Measurements from ENCODE around the gene ACYP2.
"Not testable (repeated sequence)": the region's sequence is repeated elsewhere in the genome, so short reads cannot be mapped to it uniquely, and the experiment has no call there.

ACYP2 gene

GRCh38 chr2:54099370-54099769, 16.0 kb upstream of the ACYP2 start:
- no peak for DNase-seq

- DNase-seq = no peak
These were observed 15.4 kb upstream of the ACYP2 start for GRCh38 chr2:54099829-54100585.

- DNase-seq = no peak
These were observed 14.6 kb upstream of the ACYP2 start for GRCh38 chr2:54100772-54101171.

- DNase-seq = peak; percentile 58
These were observed 11.7 kb upstream of the ACYP2 start for GRCh38 chr2:54103454-54104314.

GRCh38 chr2:54106631-54107454, 8.6 kb upstream of the ACYP2 start:
- DNase-seq = peak; percentile 83

- DNase-seq = no peak
These were observed 8.0 kb upstream of the ACYP2 start for GRCh38 chr2:54107455-54107764.

DNA sequence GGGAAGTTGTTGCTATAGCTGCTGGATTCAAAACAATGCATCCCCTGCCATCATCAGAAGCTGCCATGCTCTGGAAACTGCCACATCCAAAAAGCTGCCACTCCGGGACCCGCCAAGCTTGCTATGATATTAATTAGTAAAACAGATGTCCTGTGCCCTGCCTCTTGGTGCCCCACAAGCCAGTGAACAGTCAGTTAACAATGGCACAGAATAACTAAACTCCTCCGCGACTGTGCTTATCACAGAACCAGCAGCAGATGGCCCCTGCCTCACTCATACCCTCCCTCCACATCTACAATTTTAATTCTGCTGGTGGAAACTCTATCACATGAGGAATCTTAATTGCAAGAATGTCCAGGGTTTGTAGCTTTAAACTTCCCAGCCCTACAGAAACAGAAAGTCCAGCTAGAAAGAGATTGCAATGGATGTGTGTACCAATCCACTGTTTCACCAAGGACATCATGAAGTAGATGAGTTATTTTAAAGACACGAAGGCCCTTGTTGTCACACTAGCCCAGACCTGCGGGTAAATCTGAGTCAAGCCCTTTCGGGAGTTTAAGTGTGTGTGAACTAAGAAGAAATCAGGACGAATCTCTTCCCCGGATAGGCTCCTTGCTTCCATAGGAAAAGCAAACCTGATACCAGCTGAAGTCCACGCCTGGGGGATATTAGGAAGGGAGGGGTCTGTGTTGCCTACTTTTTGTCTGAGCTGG, 7.4 kb upstream of the ACYP2 start:
- no peak for DNase-seq

DNA sequence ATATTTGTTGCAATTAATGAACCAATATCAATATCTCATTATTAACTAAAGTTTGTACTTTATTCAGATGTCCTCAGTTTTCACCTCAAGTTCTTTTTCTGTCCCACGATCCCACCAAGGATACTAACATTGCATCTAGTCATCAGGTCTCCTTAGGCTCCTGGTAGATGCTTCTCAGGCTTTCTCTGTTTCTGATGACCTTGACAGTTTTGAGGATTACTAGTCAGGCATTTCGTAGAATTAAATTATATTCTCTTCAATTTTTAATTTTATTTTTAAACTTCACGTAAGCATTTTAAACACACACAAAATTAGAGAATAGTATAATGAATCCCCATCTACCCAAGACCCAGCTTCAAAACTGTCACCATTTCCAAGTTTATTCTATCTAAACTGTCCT, 5.6 kb upstream of the ACYP2 start:
- DNase-seq = no peak

- DNase-seq = not testable (repeated sequence)
These were observed 936 bp upstream of the ACYP2 start for GRCh38 chr2:54114479-54114878.

GRCh38 chr2:54114936-54115283, 505 bp upstream of the ACYP2 start:
- no peak for DNase-seq

GRCh38 chr2:54116598-54116997, 1.2 kb downstream of the ACYP2 start:
- not testable (repeated sequence) for DNase-seq

- DNase-seq = no peak
These were observed 5.5 kb downstream of the ACYP2 start for GRCh38 chr2:54120950-54121349.

DNA sequence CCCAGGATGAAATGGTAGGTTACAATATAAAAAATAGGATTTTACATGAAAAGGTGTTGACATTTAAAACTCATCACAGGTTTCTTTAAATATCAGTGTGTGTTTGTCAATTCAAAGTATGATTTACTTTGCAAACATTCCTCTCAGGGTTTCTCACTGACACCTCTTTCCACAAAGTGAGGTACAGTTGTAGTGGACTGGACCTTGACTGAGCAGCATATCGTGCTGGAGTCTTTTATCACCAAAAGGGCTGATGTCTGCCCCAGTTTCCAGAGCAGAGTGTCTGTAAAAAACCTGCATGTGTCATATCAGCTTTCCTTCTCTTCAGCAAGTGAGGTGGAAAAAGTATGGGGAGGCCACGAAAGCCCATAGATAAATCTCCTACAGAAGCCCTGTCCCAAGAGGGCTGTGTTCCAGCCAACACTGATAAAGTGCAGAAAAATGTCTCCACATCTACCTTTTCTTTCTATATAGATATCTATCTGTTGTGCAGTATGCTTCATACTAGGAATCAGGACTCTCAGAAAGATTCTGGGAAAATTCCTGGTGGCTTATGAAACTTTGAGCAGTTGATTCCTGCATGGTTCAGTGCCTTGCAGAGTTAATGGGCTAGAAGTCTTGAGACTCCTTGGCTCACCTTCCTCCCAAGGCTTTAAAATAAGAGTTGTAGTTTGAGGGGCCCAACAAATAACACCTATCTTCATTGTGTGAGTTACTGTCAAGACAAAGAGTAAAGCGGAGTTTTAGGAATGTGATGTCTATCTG, 6.9 kb downstream of the ACYP2 start:
- DNase-seq = no peak

DNA sequence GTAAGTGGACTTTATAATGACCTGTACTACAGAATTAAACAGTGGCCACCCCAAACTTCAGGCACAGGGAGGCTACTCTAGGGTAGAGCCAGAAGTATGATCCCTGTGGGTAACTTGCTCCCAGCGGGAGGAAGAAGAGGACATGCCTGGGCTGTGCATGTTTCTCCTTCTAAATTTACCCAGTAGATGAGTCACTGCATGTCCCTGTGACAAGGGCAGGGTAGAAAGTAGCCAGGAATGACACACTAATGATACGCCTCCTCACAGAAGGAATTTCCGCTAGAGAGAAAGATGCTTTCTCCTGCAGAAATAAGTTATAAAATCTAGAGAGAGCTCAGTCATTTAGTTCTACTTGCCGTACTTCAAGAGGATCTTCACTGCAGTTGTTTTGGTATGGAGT, 7.5 kb downstream of the ACYP2 start:
- no peak for DNase-seq

GRCh38 chr2:54127174-54127573, 11.8 kb downstream of the ACYP2 start:
- not testable (repeated sequence) for DNase-seq

DNA sequence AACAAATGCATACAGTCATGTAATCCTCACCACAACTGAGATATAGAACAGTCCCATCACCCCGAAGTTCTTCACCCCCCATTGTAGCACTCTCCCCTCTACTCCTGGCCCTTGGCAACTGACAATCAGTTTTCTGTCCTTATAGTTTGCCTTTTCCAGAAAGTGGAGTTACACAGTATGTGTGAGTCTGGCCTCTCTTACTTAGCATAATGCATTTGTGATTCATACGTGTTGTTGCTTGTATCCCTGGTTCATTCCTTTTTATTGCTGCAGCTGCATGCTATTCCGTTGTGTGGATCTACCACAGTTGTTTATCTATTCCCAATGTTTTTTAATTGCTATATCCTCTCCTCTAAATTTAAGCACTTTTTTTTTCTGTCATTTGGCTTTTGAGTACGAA, 17.6 kb downstream of the ACYP2 start:
- no peak for DNase-seq

- no peak for DNase-seq
These were observed 23.8 kb downstream of the ACYP2 start for GRCh38 chr2:54139210-54139609.

DNA sequence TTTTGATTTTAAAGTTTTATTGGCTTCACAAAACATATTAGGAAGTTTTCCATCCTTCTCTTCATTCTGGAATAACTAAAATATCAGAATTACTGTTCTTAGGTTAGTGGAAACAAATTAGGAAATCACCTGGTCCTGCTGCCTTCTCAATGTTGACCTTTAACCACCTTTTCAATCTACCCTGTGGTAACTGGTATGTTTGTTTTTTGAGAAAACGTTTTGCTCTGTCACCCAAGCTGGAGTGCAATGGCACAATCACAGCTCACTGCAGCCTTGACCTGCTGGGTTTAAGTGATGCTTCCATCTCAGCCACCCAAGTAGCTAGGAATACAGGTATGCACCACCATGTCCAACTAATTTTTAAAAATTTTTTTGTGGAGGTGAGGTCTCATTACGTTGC, 28.4 kb downstream of the ACYP2 start:
- DNase-seq = no peak

DNA sequence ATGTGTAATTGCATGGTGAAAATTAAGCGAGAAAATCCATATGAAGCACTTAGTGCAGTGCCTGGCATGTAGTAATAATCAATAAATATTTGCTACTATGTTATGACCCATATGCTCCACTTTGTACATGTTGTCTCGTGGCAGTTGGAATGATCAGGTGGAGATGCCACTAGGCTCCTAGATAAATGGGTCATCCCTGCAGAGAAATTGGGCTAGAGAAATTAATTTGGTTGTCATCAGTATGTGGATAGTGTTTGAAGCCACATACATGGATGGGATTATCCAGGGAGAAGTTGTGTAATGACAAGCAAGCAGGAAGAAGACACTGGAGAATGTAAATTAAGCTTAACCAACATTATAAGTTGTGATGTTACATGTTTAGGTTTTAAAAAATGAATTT, 33.0 kb downstream of the ACYP2 start:
- no peak for DNase-seq

DNA sequence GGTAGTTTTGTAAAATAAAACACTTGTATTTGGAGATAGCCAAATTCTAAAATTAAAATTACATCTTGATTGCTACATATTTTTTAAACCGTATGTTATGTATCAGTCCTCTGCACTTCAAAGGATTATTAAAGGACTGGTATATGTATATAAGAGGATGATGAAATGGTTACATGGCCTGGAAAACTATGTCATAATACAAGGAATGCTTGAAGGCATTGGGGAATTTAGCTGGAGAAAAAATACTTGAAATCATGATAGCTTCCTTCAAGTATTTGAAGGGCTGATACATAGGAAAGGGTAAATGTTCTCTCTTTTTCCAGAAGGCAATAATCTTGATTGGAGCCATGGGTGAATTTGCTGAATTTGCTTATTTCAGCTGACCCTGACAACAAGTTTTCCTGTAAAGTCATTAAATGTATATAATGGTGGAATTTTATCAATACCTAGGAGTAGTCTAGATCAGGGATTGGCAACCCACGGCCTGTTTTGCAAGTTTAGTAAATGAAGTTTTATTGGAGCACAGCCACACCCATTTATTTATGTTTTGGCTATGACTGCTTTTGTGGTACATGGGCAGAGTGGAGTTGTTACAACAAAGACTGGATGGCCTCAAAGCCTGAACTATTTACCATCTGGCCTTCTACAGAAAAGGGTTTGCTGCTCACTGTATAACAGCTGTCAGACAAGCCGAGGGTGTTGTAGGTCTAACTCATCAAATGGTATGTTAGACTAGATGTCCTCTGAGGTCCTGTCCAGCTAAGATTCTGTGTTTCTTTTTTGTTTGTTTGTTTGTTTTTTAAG, 34.4 kb downstream of the ACYP2 start:
- DNase-seq = no peak

GRCh38 chr2:54158311-54158710, 42.9 kb downstream of the ACYP2 start:
- DNase-seq = no peak
